SU-DHL-6 (cell line): ENCODE measurements around the gene SYNM.

Experiments
- H2AFZ ChIP-seq: fragments of 200-600 bp; sonication (generic); 2 replicates; pipeline ENCODE4 v1.6.1; 2014; ENCODE audit warnings: low read depth, mild to moderate bottlenecking, moderate library complexity, mixed read lengths, antibody characterized with exemption, low read length; ENCODE audit not compliant: severe bottlenecking
- H3F3A ChIP-seq: fragments of 200-600 bp; shearing (Covaris generic); 2 replicates; pipeline ENCODE4 v1.6.0; 2016; ENCODE audit warnings: antibody characterized with exemption, mild to moderate bottlenecking; ENCODE audit not compliant: insufficient read depth
- H3K27ac ChIP-seq: fragments of 200-600 bp; sonication (generic); 2 replicates; pipeline ENCODE4 v1.5.1; 2016; ENCODE audit warnings: low read depth, mild to moderate bottlenecking, low read length, moderate library complexity, mixed read lengths
- H3K27me3 ChIP-seq: fragments of 200-600 bp; sonication (generic), shearing (Covaris generic); 2 replicates; pipeline ENCODE4 v1.6.0; 2014; ENCODE audit warnings: mild to moderate bottlenecking, low read length
- H3K36me3 ChIP-seq: fragments of 200-600 bp; sonication (generic); 2 replicates; pipeline ENCODE4 v1.6.1; 2014; ENCODE audit warnings: mild to moderate bottlenecking, low read length, mixed read lengths
- H3K4me2 ChIP-seq: fragments of 300-600, 200-600 bp; shearing (Covaris generic), sonication (generic); 2 replicates; pipeline ENCODE4 v1.6.0; 2014; ENCODE audit warnings: low read length, low read depth, mild to moderate bottlenecking; ENCODE audit not compliant: poor library complexity, severe bottlenecking
- H3K4me3 ChIP-seq: fragments of 200-600 bp; sonication (generic); 2 replicates; pipeline ENCODE4 v1.5.1; 2014; ENCODE audit warnings: antibody characterized with exemption, low read length, mild to moderate bottlenecking, mixed read lengths; ENCODE audit not compliant: insufficient read depth, poor library complexity, severe bottlenecking
- H3K79me2 ChIP-seq: fragments of 200-600 bp; sonication (generic); 2 replicates; pipeline ENCODE4 v1.6.1; 2014; ENCODE audit warnings: mild to moderate bottlenecking, low read length, moderate library complexity; ENCODE audit not compliant: insufficient read depth
- H3K9ac ChIP-seq: fragments of 200-600 bp; sonication (generic); 2 replicates; pipeline ENCODE4 v1.7.0; 2014; ENCODE audit warnings: mild to moderate bottlenecking, low read length
- H3K9me2 ChIP-seq: fragments of 200-600 bp; sonication (generic); replicated peaks from 2 replicates; pipeline ENCODE4 v1.6.1; 2014; ENCODE audit warnings: low read length; ENCODE audit not compliant: insufficient read depth
- H3K9me3 ChIP-seq: fragments of 200-600 bp; sonication (generic); 2 replicates; pipeline ENCODE4 v1.6.1; 2014; ENCODE audit warnings: low read length, mixed read lengths; ENCODE audit not compliant: insufficient read depth
- H4K20me1 ChIP-seq: fragments of 200-600 bp; sonication (generic); 2 replicates; pipeline ENCODE4 v1.6.1; 2014; ENCODE audit warnings: low read depth, mild to moderate bottlenecking, antibody characterized with exemption, low read length, moderate library complexity, mixed read lengths
- CTCF ChIP-seq: fragments of 200-600 bp; sonication (generic); IDR thresholded peaks from one replicate; pipeline ENCODE4 v1.5.1; 2017; ENCODE audit warnings: antibody characterized with exemption, mild to moderate bottlenecking, low read length, moderate library complexity; ENCODE audit not compliant: insufficient read depth, poor library complexity, severe bottlenecking
- EZH2phosphoT487 ChIP-seq: fragments of 200-600 bp; sonication (generic), shearing (Covaris generic); conservative IDR thresholded peaks from 2 replicates; pipeline ENCODE4 v1.6.1; 2018; ENCODE audit warnings: mild to moderate bottlenecking, antibody characterized with exemption, low read length, moderate library complexity, mixed read lengths

SYNM gene

DNA sequence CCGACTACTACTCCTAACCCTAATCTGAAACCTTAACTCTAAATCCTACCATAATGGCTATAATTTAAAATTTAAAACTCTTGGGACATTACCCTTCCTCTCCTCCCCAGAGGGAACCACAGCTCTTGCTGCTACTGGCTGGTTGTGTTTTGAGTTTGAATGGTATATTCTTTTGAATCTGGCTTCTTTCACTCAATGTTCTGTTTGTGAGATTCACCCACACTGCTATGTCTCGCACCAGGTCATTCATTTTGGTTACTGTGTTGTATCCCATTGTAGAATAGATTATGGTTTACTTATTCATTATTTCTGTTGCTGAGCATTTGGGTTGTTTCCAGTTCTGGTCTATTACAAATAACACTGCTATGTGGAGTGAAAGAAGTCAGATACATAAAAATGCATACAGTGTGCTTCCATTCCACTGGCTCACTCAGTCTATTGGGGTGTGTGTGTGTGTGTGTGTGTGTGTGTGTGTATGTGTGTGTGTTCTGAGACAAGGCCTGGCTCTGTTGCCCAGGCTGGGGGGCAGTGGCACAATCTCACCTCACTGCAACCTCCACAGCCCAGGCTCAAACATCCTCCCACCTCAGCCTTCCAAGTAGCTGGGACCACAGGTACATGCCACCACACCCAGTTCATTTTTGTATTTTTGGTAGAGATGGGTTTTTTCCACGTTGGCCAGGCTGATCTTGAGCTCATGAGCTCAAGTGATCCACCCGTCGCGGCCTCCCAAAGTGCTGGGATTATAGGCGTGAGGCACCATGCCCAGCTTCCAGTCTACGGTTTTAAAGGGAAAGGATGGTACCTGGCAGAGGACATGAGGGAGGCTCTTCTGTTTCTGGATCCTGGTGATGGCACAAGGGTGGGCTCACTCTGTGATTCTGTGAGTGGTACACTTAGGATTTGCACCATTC, 19.2 kb upstream of the SYNM start:
- H3K27ac ChIP-seq = no peak overlapping the region
- H3K79me2 ChIP-seq = no peaks in the 10 kb centered on the region
- no peak for TF ChIP-seq EZH2phosphoT487
- TF ChIP-seq CTCF = no peak
- H3K9me2 ChIP-seq = no peaks in the 10 kb centered on the region
- H3K36me3 ChIP-seq = no peaks in the 10 kb centered on the region
- no peaks in the 10 kb centered on the region for H3K9me3 ChIP-seq
- H3K9ac ChIP-seq = no peak overlapping the region
- H3K4me2 ChIP-seq = no peak overlapping the region
- H3K4me3 ChIP-seq = no peak overlapping the region
- H3K27me3 ChIP-seq = no peaks in the 10 kb centered on the region
- no peaks in the 10 kb centered on the region for H4K20me1 ChIP-seq
- H3F3A ChIP-seq = no peaks in the 10 kb centered on the region
- no peak overlapping the region for H2AFZ ChIP-seq

DNA sequence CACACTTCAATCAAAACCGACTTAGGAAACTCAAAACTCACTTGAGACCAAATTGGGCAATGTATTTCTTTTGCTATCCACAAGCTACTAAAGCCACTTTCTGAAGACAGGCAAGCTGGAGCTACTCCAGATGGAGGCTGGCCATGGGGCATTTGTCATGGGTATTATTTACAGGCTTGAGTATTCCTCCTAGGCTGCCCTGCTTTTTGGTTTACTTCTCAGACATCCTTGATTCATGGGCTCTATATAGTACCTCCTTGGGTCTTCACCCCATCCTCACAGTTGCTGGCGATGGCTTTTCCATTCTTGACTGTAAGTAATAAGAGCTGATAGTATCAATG, 18.6 kb upstream of the SYNM start:
- no peaks in the 10 kb centered on the region for H3F3A ChIP-seq
- no peaks in the 10 kb centered on the region for H3K79me2 ChIP-seq
- TF ChIP-seq CTCF (no peak), EZH2phosphoT487 (no peak)
- no peak overlapping the region for H3K4me2 ChIP-seq
- H3K27me3 ChIP-seq = no peaks in the 10 kb centered on the region
- no peaks in the 10 kb centered on the region for H3K36me3 ChIP-seq
- H3K9me2 ChIP-seq = no peaks in the 10 kb centered on the region
- H3K9me3 ChIP-seq = no peaks in the 10 kb centered on the region
- no peaks in the 10 kb centered on the region for H4K20me1 ChIP-seq
- H3K27ac ChIP-seq = no peak overlapping the region
- H3K4me3 ChIP-seq = no peak overlapping the region
- H3K9ac ChIP-seq = no peak overlapping the region
- no peak overlapping the region for H2AFZ ChIP-seq

- no peaks in the 10 kb centered on the region for H3K9me2 ChIP-seq
- no peaks in the 10 kb centered on the region for H3F3A ChIP-seq
- H3K27ac ChIP-seq = no peak overlapping the region
- no peak overlapping the region for H3K4me2 ChIP-seq
- no peak for TF ChIP-seq EZH2phosphoT487
- TF ChIP-seq CTCF = no peak
- H4K20me1 ChIP-seq = no peaks in the 10 kb centered on the region
- H2AFZ ChIP-seq = no peak overlapping the region
- no peaks in the 10 kb centered on the region for H3K36me3 ChIP-seq
- H3K9me3 ChIP-seq = no peaks in the 10 kb centered on the region
- H3K27me3 ChIP-seq = no peaks in the 10 kb centered on the region
- no peak overlapping the region for H3K4me3 ChIP-seq
- H3K79me2 ChIP-seq = no peaks in the 10 kb centered on the region
- H3K9ac ChIP-seq = no peak overlapping the region
These were observed 17.4 kb upstream of the SYNM start for GRCh38 chr15:99087405-99087943.
